Uterus (tissue), 2 donors: ENCODE measurements around the gene CD33.

Experiments
- POLR2A ChIP-seq, 2 donors: fragments of 450-650 bp; IDR thresholded peaks; one replicate each; pipeline ENCODE4 v1.6.1; 2016; ENCODE audit warnings: antibody characterized with exemption in 2 of 2, mild to moderate bottlenecking in 1 of 2, moderate library complexity in 1 of 2
- TF ChIP-seq, protein P1 (sequence below), 4 experiments: fragments of 200-600 bp in 2 of 4; fragments of 450-650 bp in 2 of 4; sonication (generic) in 2 of 4; IDR thresholded peaks; one replicate each; pipeline ENCODE4 v1.5.1; 2016 to 2019; ENCODE audit warnings: antibody characterized with exemption in 4 of 4, mild to moderate bottlenecking in 2 of 4, moderate library complexity in 1 of 4

DNA sequence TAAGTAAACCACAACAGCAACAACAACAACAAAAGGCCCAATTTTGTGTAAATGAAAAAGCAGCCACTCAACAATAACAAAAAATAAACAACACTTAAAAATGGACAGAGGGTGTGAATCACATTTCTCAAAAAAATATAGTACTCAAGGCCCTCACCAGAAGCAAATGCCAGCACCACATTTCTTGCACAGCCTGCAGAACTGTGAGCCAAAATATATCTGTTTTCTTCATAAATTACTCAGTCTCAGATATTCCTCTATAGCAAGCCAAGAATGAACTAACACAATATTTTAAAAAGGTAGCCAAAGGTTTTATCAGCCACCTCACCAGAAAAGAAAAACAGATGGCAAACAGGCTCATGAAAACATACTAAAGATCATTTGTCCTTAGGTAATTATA is 3.9 kb upstream of the CD33 start:
- TF ChIP-seq, protein P1, sequence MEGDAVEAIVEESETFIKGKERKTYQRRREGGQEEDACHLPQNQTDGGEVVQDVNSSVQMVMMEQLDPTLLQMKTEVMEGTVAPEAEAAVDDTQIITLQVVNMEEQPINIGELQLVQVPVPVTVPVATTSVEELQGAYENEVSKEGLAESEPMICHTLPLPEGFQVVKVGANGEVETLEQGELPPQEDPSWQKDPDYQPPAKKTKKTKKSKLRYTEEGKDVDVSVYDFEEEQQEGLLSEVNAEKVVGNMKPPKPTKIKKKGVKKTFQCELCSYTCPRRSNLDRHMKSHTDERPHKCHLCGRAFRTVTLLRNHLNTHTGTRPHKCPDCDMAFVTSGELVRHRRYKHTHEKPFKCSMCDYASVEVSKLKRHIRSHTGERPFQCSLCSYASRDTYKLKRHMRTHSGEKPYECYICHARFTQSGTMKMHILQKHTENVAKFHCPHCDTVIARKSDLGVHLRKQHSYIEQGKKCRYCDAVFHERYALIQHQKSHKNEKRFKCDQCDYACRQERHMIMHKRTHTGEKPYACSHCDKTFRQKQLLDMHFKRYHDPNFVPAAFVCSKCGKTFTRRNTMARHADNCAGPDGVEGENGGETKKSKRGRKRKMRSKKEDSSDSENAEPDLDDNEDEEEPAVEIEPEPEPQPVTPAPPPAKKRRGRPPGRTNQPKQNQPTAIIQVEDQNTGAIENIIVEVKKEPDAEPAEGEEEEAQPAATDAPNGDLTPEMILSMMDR (IDR thresholded peaks at IDR 0.05) = no peak
- no peak for TF ChIP-seq POLR2A (IDR thresholded peaks at IDR 0.05)
